Naive thymus-derived CD8-positive, alpha-beta T cell (primary cell): ENCODE measurements around the gene UQCC2. TPM values are rescaled to one million over a fixed set of nuclear protein-coding genes. Genes with fewer than 3 reads are reported as not detected.

ENCODE experiments used
- ATAC-seq, 2 donors: fragments of 150-1000 bp; cut with Tn5 transposase in 1 of 2; sonication (Bioruptor Pico), chemical (Tn5 transposase) in 1 of 2; 1 replicate in 1 of 2; 2 replicates in 1 of 2; pipeline ENCODE4 v1.10.0; 2021; ENCODE audit warnings: mild to moderate bottlenecking in 2 of 2, moderate library complexity in 2 of 2
- POLR2A ChIA-PET: fragments of 350-600 bp; sonication (Branson Sonifier 250); formaldehyde crosslinking; loops from one replicate; lab custom pipeline; 2021; ENCODE audit warnings: antibody characterized with exemption; lab: Charles Lee
- DNase-seq, 10 donors: peaks; one replicate each; pipeline versions ENCODE4 v3.0.0 to v3.0.0-alpha.2; 2020 to 2022
- H3K27ac Mint-ChIP-seq, 10 donors: one replicate each; pipeline ENCODE4 v1.8.0; 2020 to 2022; ENCODE audit warnings: mild to moderate bottlenecking in 10 of 10, mixed read lengths in 10 of 10, moderate library complexity in 4 of 10, inconsistent platforms in 1 of 10
- H3K27me3 Mint-ChIP-seq, 5 donors: one replicate each; pipeline ENCODE4 v1.8.0; 2021 to 2022; ENCODE audit warnings: mixed read lengths in 5 of 5
- H3K36me3 Mint-ChIP-seq, 3 donors: one replicate each; pipeline ENCODE4 v1.8.0; 2020 to 2022; ENCODE audit warnings: mixed read lengths in 3 of 3, mild to moderate bottlenecking in 2 of 3, inconsistent platforms in 1 of 3
- H3K4me1 Mint-ChIP-seq, 4 donors: one replicate each; pipeline ENCODE4 v1.8.0; 2021 to 2022; ENCODE audit warnings: mixed read lengths in 4 of 4
- H3K4me3 Mint-ChIP-seq, 10 donors: one replicate each; pipeline ENCODE4 v1.8.0; 2020 to 2022; ENCODE audit warnings: mild to moderate bottlenecking in 10 of 10, mixed read lengths in 10 of 10, moderate library complexity in 6 of 10, inconsistent platforms in 1 of 10
- H3K9me3 Mint-ChIP-seq, 9 donors: one replicate each; pipeline ENCODE4 v1.8.0; 2020 to 2022; ENCODE audit warnings: mixed read lengths in 9 of 9, mild to moderate bottlenecking in 3 of 9, inconsistent platforms in 1 of 9, moderate library complexity in 1 of 9
- polyA plus RNA-seq, 3 donors: library from polyadenylated mRNA; unstranded; fragments of 300-500 nt; fragmentation: Illumina TruSeq; gene quantifications; one replicate each; pipeline ENCODE4 v1.2.3, GENCODE V29; 2021
- total RNA-seq, 8 experiments: library from RNA in 2 of 8; stranded (reverse) in 2 of 8; gene quantifications; one replicate each; pipeline ENCODE4 v1.2.3 and lab custom pipeline; 2021 to 2026

UQCC2 gene
- total and polyA plus RNA-seq, 5 experiments from 2014 or later: 23.3 to 57.7 (median 44.4) TPM

- no peak for ATAC-seq
- Mint-ChIP-seq H3K36me3 (no peaks in the 10 kb centered on the region), H3K27ac (no peak overlapping the region), H3K9me3 (no peaks in the 10 kb centered on the region), H3K4me1 (peaks cover 13 to 24% (median 20%) of the 10 kb centered on the region in 4 donors), H3K27me3 (peaks cover 0 to 12% (median 4%) of the 10 kb centered on the region in 5 donors), H3K4me3 (no peak overlapping the region)
- POLR2A ChIA-PET: interaction anchor here (0.7 kb wide), 1 partner anchor 28 kb away, joined by 3 read pairs; no protein-coding TSS in a partner anchor
- DNase-seq: no peak
Measured at GRCh38 chr6:33721508-33721907, 10.0 kb upstream of the UQCC2 start.

GRCh38 chr6:33720998-33721397 is 9.5 kb upstream of the UQCC2 start:
- Mint-ChIP-seq H3K27me3 (peaks cover 0 to 12% (median 4%) of the 10 kb centered on the region in 5 donors), H3K9me3 (no peaks in the 10 kb centered on the region), H3K27ac (no peak overlapping the region), H3K4me1 (peaks cover 13 to 24% (median 20%) of the 10 kb centered on the region in 4 donors), H3K4me3 (no peak overlapping the region), H3K36me3 (no peaks in the 10 kb centered on the region)
- ATAC-seq (no peak), DNase-seq (no peak)
- POLR2A ChIA-PET: no interaction called here

- Mint-ChIP-seq H3K27ac (no peak overlapping the region), H3K4me1 (peaks cover 9 to 15% (median 13%) of the 10 kb centered on the region in 4 donors), H3K4me3 (no peak overlapping the region), H3K9me3 (no peaks in the 10 kb centered on the region), H3K36me3 (no peaks in the 10 kb centered on the region), H3K27me3 (peaks cover 0 to 12% (median 4%) of the 10 kb centered on the region in 5 donors)
- DNase-seq (no peak), ATAC-seq (no peak)
- POLR2A ChIA-PET: no interaction called here
Measured at GRCh38 chr6:33719326-33719987, 8.0 kb upstream of the UQCC2 start.

- Mint-ChIP-seq H3K27ac (no peak overlapping the region), H3K9me3 (no peaks in the 10 kb centered on the region), H3K4me3 (no peak overlapping the region), H3K4me1 (peaks cover 3 to 7% (median 6%) of the 10 kb centered on the region in 4 donors), H3K27me3 (peaks cover 0 to 12% (median 4%) of the 10 kb centered on the region in 5 donors), H3K36me3 (no peaks in the 10 kb centered on the region)
- POLR2A ChIA-PET: no interaction called here
- DNase-seq (no peak), ATAC-seq (no peak)
Measured at GRCh38 chr6:33718713-33719112, 7.2 kb upstream of the UQCC2 start.

GRCh38 chr6:33717934-33718455 is 6.5 kb upstream of the UQCC2 start:
- no peak for ATAC-seq
- Mint-ChIP-seq H3K27ac (no peak overlapping the region), H3K27me3 (peaks cover 0 to 12% (median 4%) of the 10 kb centered on the region in 5 donors), H3K9me3 (no peaks in the 10 kb centered on the region), H3K4me1 (peaks cover 0 to 2% (median under 1%) of the 10 kb centered on the region in 4 donors), H3K4me3 (no peak overlapping the region), H3K36me3 (no peaks in the 10 kb centered on the region)
- POLR2A ChIA-PET: no interaction called here
- DNase-seq: no peak

GRCh38 chr6:33716890-33717632 is 5.6 kb upstream of the UQCC2 start:
- Mint-ChIP-seq H3K4me1 (peaks cover 0 to 2% (median under 1%) of the 10 kb centered on the region in 4 donors), H3K27ac (no peak overlapping the region), H3K36me3 (no peaks in the 10 kb centered on the region), H3K4me3 (no peak overlapping the region), H3K9me3 (no peaks in the 10 kb centered on the region), H3K27me3 (peaks cover 0 to 12% (median 4%) of the 10 kb centered on the region in 5 donors)
- no peak for DNase-seq
- POLR2A ChIA-PET: no interaction called here
- ATAC-seq: no peak

GRCh38 chr6:33716379-33716778 is 4.9 kb upstream of the UQCC2 start:
- no peak overlapping the region for H3K4me3 Mint-ChIP-seq
- H3K27ac Mint-ChIP-seq: peak overlapping the region in 1 of 10 donors; percentile 35
- POLR2A ChIA-PET: interaction anchor here (0.6 kb wide), 1 partner anchor 205 kb away, joined by 6 read pairs; no protein-coding TSS in a partner anchor
- H3K9me3 Mint-ChIP-seq: no peaks in the 10 kb centered on the region
- H3K27me3 Mint-ChIP-seq: peaks cover 0 to 12% (median 4%) of the 10 kb centered on the region in 5 donors
- peaks cover 4 to 9% (median 7%) of the 10 kb centered on the region in 4 donors for H3K4me1 Mint-ChIP-seq
- ATAC-seq: no peak
- H3K36me3 Mint-ChIP-seq: no peaks in the 10 kb centered on the region
- DNase-seq: no peak

- H3K27ac Mint-ChIP-seq: no peak overlapping the region
- H3K9me3 Mint-ChIP-seq: no peaks in the 10 kb centered on the region
- no peak overlapping the region for H3K4me3 Mint-ChIP-seq
- H3K27me3 Mint-ChIP-seq: peaks cover 0 to 4% (median 0%) of the 10 kb centered on the region in 5 donors
- no peak for ATAC-seq
- H3K4me1 Mint-ChIP-seq: peaks cover 16 to 24% (median 22%) of the 10 kb centered on the region in 4 donors
- H3K36me3 Mint-ChIP-seq: peaks cover 0 to 7% (median 0%) of the 10 kb centered on the region in 3 donors
- POLR2A ChIA-PET: interaction anchor here (1.3 to 1.4 kb wide), 2 partner anchors 11 to 22 kb away, joined by 3 to 4 read pairs; no protein-coding TSS in a partner anchor
- no peak for DNase-seq
Measured at GRCh38 chr6:33714385-33715040, 3.0 kb upstream of the UQCC2 start.

GRCh38 chr6:33713786-33714185 is 2.3 kb upstream of the UQCC2 start:
- Mint-ChIP-seq H3K27me3 (no peaks in the 10 kb centered on the region), H3K27ac (no peak overlapping the region)
- no peak for ATAC-seq

GRCh38 chr6:33712914-33713313 is 1.4 kb upstream of the UQCC2 start:
- no peak overlapping the region for H3K27ac Mint-ChIP-seq
- ATAC-seq (no peak), DNase-seq (no peak)
- H3K9me3 Mint-ChIP-seq: no peaks in the 10 kb centered on the region
- peaks cover 0 to 18% (median 0%) of the 10 kb centered on the region in 3 donors for H3K36me3 Mint-ChIP-seq
- peak overlapping the region in 2 of 10 donors; percentile 48 to 50 for H3K4me3 Mint-ChIP-seq
- peaks cover 19 to 38% (median 34%) of the 10 kb centered on the region in 4 donors for H3K4me1 Mint-ChIP-seq
- no peaks in the 10 kb centered on the region for H3K27me3 Mint-ChIP-seq
- POLR2A ChIA-PET: interaction anchor here (1.4 kb wide), 1 partner anchor 20 kb away, joined by 4 read pairs; no protein-coding TSS in a partner anchor

More at GRCh38 chr6:33713786-33714185, 2.3 kb upstream of the UQCC2 start:
- no peak for DNase-seq
- no peak overlapping the region for H3K4me3 Mint-ChIP-seq
- H3K9me3 Mint-ChIP-seq: no peaks in the 10 kb centered on the region
- POLR2A ChIA-PET: interaction anchor here (1.4 kb wide), 1 partner anchor 21 kb away, joined by 4 read pairs; no protein-coding TSS in a partner anchor
- peaks cover 0 to 14% (median 0%) of the 10 kb centered on the region in 3 donors for H3K36me3 Mint-ChIP-seq
- H3K4me1 Mint-ChIP-seq: peaks cover 19 to 30% (median 29%) of the 10 kb centered on the region in 4 donors

- no peaks in the 10 kb centered on the region for H3K9me3 Mint-ChIP-seq
- H3K4me3 Mint-ChIP-seq: peak overlapping the region; percentile 96 to 99 (median 98)
- H3K27me3 Mint-ChIP-seq: no peaks in the 10 kb centered on the region
- peaks cover 0 to 35% (median 0%) of the 10 kb centered on the region in 3 donors for H3K36me3 Mint-ChIP-seq
- H3K27ac Mint-ChIP-seq: peak overlapping the region; percentile 24 to 99 (median 98)
- DNase-seq: no peak
- peaks cover 23 to 50% (median 42%) of the 10 kb centered on the region in 4 donors for H3K4me1 Mint-ChIP-seq
- peak; percentile 3 to 5 for ATAC-seq
- POLR2A ChIA-PET: interaction anchor here (0.8 to 2.1 kb wide), 11 partner anchors 9 to 738 kb away, joined by 3 to 22 read pairs (median 6); partner anchors contain the start of genes BAK1, ITPR3 and LEMD2
Measured at GRCh38 chr6:33710296-33711121, 991 bp downstream of the UQCC2 start.
